ENCODE data around the gene TSPAN3. TPM values are rescaled to one million over a fixed set of nuclear protein-coding genes. Genes with fewer than 3 reads are reported as not detected.
A peak's percentile ranks its signal among the peaks of the same experiment; 100 is the strongest.

Gene TSPAN3
- total and polyA plus RNA-seq, 8 donors = 71.6 to 173 (median 89.2) TPM

- DNase-seq (no peak), FAIRE-seq (no peak), ATAC-seq (no peak)
- Histone ChIP-seq H3K27me3 (no peaks in the 10 kb centered on the region), H3K9me3 (no peaks in the 10 kb centered on the region), H3K27ac (no peak overlapping the region), H3K4me3 (no peak overlapping the region), H3K4me1 (no peaks in the 10 kb centered on the region), H3K36me3 (no peaks in the 10 kb centered on the region)
- no peak for TF ChIP-seq CTCF (IDR thresholded peaks at IDR 0.05)
- intact Hi-C loops (cut with DNase I) = no loop called here
- 90 to 92% methylated on average over 2 of the region's 2 CpGs for WGBS, 2 donors
Measured at GRCh38 chr15:77091097-77091496, 20.2 kb upstream of the TSPAN3 start.

GRCh38 chr15:77087213-77087612 is 16.3 kb upstream of the TSPAN3 start:
- no peak for TF ChIP-seq CTCF (IDR thresholded peaks at IDR 0.05)
- peaks cover 0 to 5% (median 0%) of the 10 kb centered on the region in 3 donors for H3K4me1 ChIP-seq
- H3K36me3 ChIP-seq = no peaks in the 10 kb centered on the region
- H3K27me3 ChIP-seq = no peaks in the 10 kb centered on the region
- WGBS, 2 donors = 76 to 78% methylated on average over 2 of the region's 2 CpGs
- H3K4me3 ChIP-seq = no peak overlapping the region
- no peaks in the 10 kb centered on the region for H3K9me3 ChIP-seq
- H3K27ac ChIP-seq = no peak overlapping the region
- intact Hi-C loops (cut with DNase I) = no loop called here
- DNase-seq (no peak), ATAC-seq (no peak), FAIRE-seq (no peak)

GRCh38 chr15:77085297-77085696 is 14.4 kb upstream of the TSPAN3 start:
- ATAC-seq (peak in 1 of 4 donors; percentile 36), DNase-seq (no peak), FAIRE-seq (no peak)
- Histone ChIP-seq H3K27me3 (no peaks in the 10 kb centered on the region), H3K27ac (no peak overlapping the region), H3K4me3 (no peak overlapping the region), H3K4me1 (peaks cover 0 to 5% (median 0%) of the 10 kb centered on the region in 3 donors), H3K9me3 (no peaks in the 10 kb centered on the region), H3K36me3 (no peaks in the 10 kb centered on the region)
- 36% methylated on average over 2 of the region's 2 CpGs for WGBS, 2 donors
- TF ChIP-seq CTCF (IDR thresholded peaks at IDR 0.05) = no peak
- intact Hi-C loops (cut with DNase I) = no loop called here

GRCh38 chr15:77084436-77084835 is 13.5 kb upstream of the TSPAN3 start:
- Histone ChIP-seq H3K9me3 (no peaks in the 10 kb centered on the region), H3K27ac (no peak overlapping the region), H3K4me3 (no peak overlapping the region), H3K4me1 (peaks cover 0 to 5% (median 0%) of the 10 kb centered on the region in 3 donors), H3K36me3 (no peaks in the 10 kb centered on the region), H3K27me3 (no peaks in the 10 kb centered on the region)
- no peak for TF ChIP-seq CTCF (IDR thresholded peaks at IDR 0.05)
- no peak for FAIRE-seq
- no peak for DNase-seq
- WGBS, 2 donors = 91% methylated on average over 8 of the region's 8 CpGs
- ATAC-seq = no peak
- intact Hi-C loops (cut with DNase I) = no loop called here

- WGBS, 2 donors = 12 to 13% methylated on average over 21 of the region's 21 CpGs
- no peak for TF ChIP-seq CTCF (IDR thresholded peaks at IDR 0.05)
- intact Hi-C loops (cut with DNase I) = no loop called here
- Histone ChIP-seq H3K36me3 (no peaks in the 10 kb centered on the region), H3K4me3 (peak overlapping the region in 2 of 4 donors; percentile 16 to 26), H3K27me3 (no peaks in the 10 kb centered on the region), H3K9me3 (no peaks in the 10 kb centered on the region), H3K27ac (peak overlapping the region in 2 of 4 donors; percentile 2 to 39), H3K4me1 (peaks cover 0 to 5% (median 0%) of the 10 kb centered on the region in 3 donors)
- DNase-seq (peak; percentile 80 to 94 (median 90)), FAIRE-seq (no peak), ATAC-seq (peak; percentile 99 to 100 (median 100))
Measured at GRCh38 chr15:77083381-77084160, 12.7 kb upstream of the TSPAN3 start.

Data from pancreas (tissue), 10 donors.